GM10847 (cell line): ENCODE results near the gene SCUBE1.

Experiments
- POLR2A ChIP-seq: IDR thresholded peaks from 2 replicates; pipeline ENCODE4 v1.6.1; 2011; ENCODE audit not compliant: insufficient read length; ENCODE audit errors: extremely low read depth

SCUBE1 gene

GRCh38 chr22:43365715-43366440, 22.7 kb upstream of the SCUBE1 start:
- no peak for TF ChIP-seq POLR2A

- no peak for TF ChIP-seq POLR2A
These were observed 20.9 kb upstream of the SCUBE1 start for GRCh38 chr22:43364169-43364435.

GRCh38 chr22:43363315-43364168, 20.4 kb upstream of the SCUBE1 start:
- no peak for TF ChIP-seq POLR2A

GRCh38 chr22:43360576-43360975, 17.4 kb upstream of the SCUBE1 start:
- TF ChIP-seq POLR2A, result no peak

- no peak for TF ChIP-seq POLR2A
These were observed 13.7 kb upstream of the SCUBE1 start for GRCh38 chr22:43356881-43357280.

- no peak for TF ChIP-seq POLR2A
These were observed 8.8 kb upstream of the SCUBE1 start for GRCh38 chr22:43351966-43352345.

GRCh38 chr22:43349636-43350035, 6.5 kb upstream of the SCUBE1 start:
- TF ChIP-seq POLR2A, result no peak

GRCh38 chr22:43346521-43346929, 3.4 kb upstream of the SCUBE1 start:
- TF ChIP-seq POLR2A, result no peak

GRCh38 chr22:43345761-43346301, 2.7 kb upstream of the SCUBE1 start:
- no peak for TF ChIP-seq POLR2A

- TF ChIP-seq POLR2A, result no peak
These were observed 2.2 kb upstream of the SCUBE1 start for GRCh38 chr22:43345356-43345755.

GRCh38 chr22:43344520-43344787, 1.3 kb upstream of the SCUBE1 start:
- no peak for TF ChIP-seq POLR2A

- TF ChIP-seq POLR2A, result no peak
These were observed 723 bp upstream of the SCUBE1 start for GRCh38 chr22:43343670-43344519.

GRCh38 chr22:43342347-43343261, 568 bp downstream of the SCUBE1 start:
- no peak for TF ChIP-seq POLR2A

- no peak for TF ChIP-seq POLR2A
These were observed 1.6 kb downstream of the SCUBE1 start for GRCh38 chr22:43341565-43341964.
